Ascending aorta (tissue), 2 donors: ENCODE measurements around the gene PLD6. TPM values are rescaled to one million over a fixed set of nuclear protein-coding genes. Genes with fewer than 3 reads are reported as not detected.

Source experiments
- DNase-seq, 2 donors: peaks; one replicate each; pipeline ENCODE4 v3.0.0-alpha.2; 2019; ENCODE audit warnings: low spot score in 2 of 2
- H3K27ac ChIP-seq, 2 donors: fragments of 200-600 bp; sonication (generic); one replicate each; pipeline ENCODE4 v1.5.1; 2016 to 2017; ENCODE audit warnings: mild to moderate bottlenecking in 1 of 2
- H3K27me3 ChIP-seq: fragments of 200-600 bp; sonication (generic); one replicate; pipeline ENCODE4 v1.5.1; 2017
- H3K36me3 ChIP-seq, 2 donors: fragments of 200-600 bp; sonication (generic); one replicate each; pipeline ENCODE4 v1.5.1; 2016
- H3K4me1 ChIP-seq, 2 donors: fragments of 200-600 bp; sonication (generic); one replicate each; pipeline ENCODE4 v1.5.1; 2016 to 2017; ENCODE audit warnings: mild to moderate bottlenecking in 1 of 2
- H3K4me3 ChIP-seq, 2 donors: fragments of 200-600 bp; sonication (generic); one replicate each; pipeline ENCODE4 v1.5.1; 2016 to 2017; ENCODE audit warnings: mild to moderate bottlenecking in 1 of 2
- H3K9me3 ChIP-seq, 2 donors: fragments of 200-600 bp; sonication (generic); one replicate each; pipeline ENCODE4 v1.5.1; 2016
- CTCF ChIP-seq, 3 experiments: fragments of 200-600 bp in 2 of 3; fragments of 450-650 bp in 1 of 3; sonication (generic) in 2 of 3; IDR thresholded peaks; one replicate each; pipeline ENCODE4 v1.5.1; 2016 to 2019; ENCODE audit warnings: antibody characterized with exemption in 3 of 3, mild to moderate bottlenecking in 1 of 3, moderate library complexity in 1 of 3
- intact Hi-C: fragments of 100-400 bp; cut with DNase I; formaldehyde crosslinking; loops from one replicate; pipeline ENCODE4 v1.15.1; 2023
- total RNA-seq: library from RNA; depleted of rRNA; stranded (reverse); fragments of >200 nt; gene quantifications from one replicate; pipeline ENCODE4 v1.1.0, GENCODE V29; 2016

Gene PLD6
- total RNA-seq, 1 donor from 2014 or later, result 0.32 TPM

GRCh38 chr17:17229416-17230384, 23.6 kb upstream of the PLD6 start:
- no peaks in the 10 kb centered on the region for H3K27me3 ChIP-seq
- H3K4me1 ChIP-seq, result no peaks in the 10 kb centered on the region
- H3K27ac ChIP-seq, result no peak overlapping the region
- intact Hi-C loops, result loop anchor here (10.0 kb wide), 1 partner anchor 225 kb away; no protein-coding TSS in a partner anchor
- H3K4me3 ChIP-seq, result no peak overlapping the region
- peaks cover 76 to 81% of the 10 kb centered on the region in 2 donors for H3K36me3 ChIP-seq
- H3K9me3 ChIP-seq, result no peaks in the 10 kb centered on the region
- no peak for TF ChIP-seq CTCF (IDR thresholded peaks at IDR 0.05)
- no peak for DNase-seq

- intact Hi-C loops, result no loop called here
- DNase-seq, result no peak
- H3K36me3 ChIP-seq, result peaks cover 85 to 91% of the 10 kb centered on the region in 2 donors
Observed at GRCh38 chr17:17228521-17229279, 22.6 kb upstream of the PLD6 start.

GRCh38 chr17:17227608-17228520, 21.7 kb upstream of the PLD6 start:
- Histone ChIP-seq H3K9me3 (no peaks in the 10 kb centered on the region), H3K27ac (peak overlapping the region in 1 of 2 donors; percentile 13), H3K36me3 (peaks cover 93 to 99% of the 10 kb centered on the region in 2 donors), H3K4me1 (no peaks in the 10 kb centered on the region), H3K4me3 (no peak overlapping the region), H3K27me3 (no peaks in the 10 kb centered on the region)
- DNase-seq, result no peak
- no peak for TF ChIP-seq CTCF (IDR thresholded peaks at IDR 0.05)
- intact Hi-C loops, result no loop called here

More at GRCh38 chr17:17228521-17229279, 22.6 kb upstream of the PLD6 start:
- Histone ChIP-seq H3K4me3 (no peak overlapping the region), H3K9me3 (no peaks in the 10 kb centered on the region), H3K4me1 (no peaks in the 10 kb centered on the region), H3K27ac (peak overlapping the region in 1 of 2 donors; percentile 13), H3K27me3 (no peaks in the 10 kb centered on the region)
- no peak for TF ChIP-seq CTCF (IDR thresholded peaks at IDR 0.05)

GRCh38 chr17:17226451-17227265, 20.5 kb upstream of the PLD6 start:
- peaks cover 95 to 100% of the 10 kb centered on the region in 2 donors for H3K36me3 ChIP-seq
- no peak for DNase-seq
- H3K27me3 ChIP-seq, result no peaks in the 10 kb centered on the region
- H3K4me3 ChIP-seq, result no peak overlapping the region
- H3K4me1 ChIP-seq, result no peaks in the 10 kb centered on the region
- no peak overlapping the region for H3K27ac ChIP-seq
- intact Hi-C loops, result no loop called here
- H3K9me3 ChIP-seq, result no peaks in the 10 kb centered on the region
- TF ChIP-seq CTCF (IDR thresholded peaks at IDR 0.05), result no peak
